IMR-90 (cell line): Measurements from ENCODE around the gene FXYD6. TPM values are rescaled to one million over a fixed set of nuclear protein-coding genes. Genes with fewer than 3 reads are reported as not detected.

ENCODE experiments used
- ATAC-seq: fragments of 200-7000 bp; cut with Tn5 transposase; 2 replicates; pipeline ENCODE4 v1.9.1; 2020; ENCODE audit warnings: low read depth, mild to moderate bottlenecking, moderate library complexity
- BruUV-seq: library from RNA; stranded (reverse); fragments of 400-500 nt; replicated peaks from 2 replicates; lab custom pipeline; 2021; lab: Mats Ljungman, UMichigan
- CTCF ChIA-PET: fragments of 300-600 bp; formaldehyde crosslinking; extraction: SDS; loops from one replicate; lab custom pipeline; 2021; ENCODE audit warnings: antibody characterized with exemption; lab: Yijun Ruan, JAX
- POLR2A ChIA-PET: fragments of 300-600 bp; sonication (Branson Sonifier 250); formaldehyde crosslinking; loops from one replicate; lab custom pipeline; 2022; ENCODE audit warnings: antibody characterized with exemption; ENCODE audit not compliant: unreplicated experiment; lab: Charles Lee
- DNase-seq: peaks from one replicate; pipeline ENCODE4 v3.0.0; 2013
- H2AFZ ChIP-seq: replicated peaks from 2 replicates; pipeline ENCODE3; 2013; ENCODE audit warnings: low read length, mild to moderate bottlenecking; ENCODE audit not compliant: poor library complexity
- H2AK5ac ChIP-seq: 2 replicates; pipeline ENCODE4 v1.6.1; 2013; ENCODE audit warnings: low read depth, low read length, inconsistent platforms
- H2AK9ac ChIP-seq: replicated peaks from 2 replicates; pipeline ENCODE3; 2013; ENCODE audit warnings: mild to moderate bottlenecking, low read depth, low read length, moderate library complexity; ENCODE audit not compliant: poor library complexity
- H2BK120ac ChIP-seq: 2 replicates; pipeline ENCODE4 v1.6.1; 2013; ENCODE audit warnings: low read depth, low read length, inconsistent platforms
- H2BK15ac ChIP-seq: 3 replicates; pipeline ENCODE4 v1.6.1; 2013; ENCODE audit warnings: low read depth, low read length, inconsistent platforms
- H2BK20ac ChIP-seq: 2 replicates; pipeline ENCODE4 v1.6.1; 2013; ENCODE audit warnings: low read depth, mild to moderate bottlenecking, inconsistent platforms, low read length, moderate library complexity
- H2BK5ac ChIP-seq: 2 replicates; pipeline ENCODE4 v1.6.1; 2013; ENCODE audit warnings: mild to moderate bottlenecking, low read depth, low read length, inconsistent platforms; ENCODE audit not compliant: poor library complexity, severe bottlenecking
- H3K14ac ChIP-seq: replicated peaks from 2 replicates; pipeline ENCODE4 v1.6.1; 2013; ENCODE audit warnings: low read depth, low read length, inconsistent platforms
- H3K18ac ChIP-seq: 2 replicates; pipeline ENCODE4 v1.6.1; 2013; ENCODE audit warnings: low read depth, low read length, control low read depth
- H3K23ac ChIP-seq: 2 replicates; pipeline ENCODE4 v1.6.1; 2013; ENCODE audit warnings: low read depth, low read length, inconsistent platforms
- H3K27ac ChIP-seq: 2 replicates; pipeline ENCODE4 v1.5.1; 2013; ENCODE audit warnings: mild to moderate bottlenecking, control low read depth, low read length; ENCODE audit not compliant: insufficient read depth
- H3K27me3 ChIP-seq: 2 replicates; pipeline ENCODE4 v1.6.1; 2013; ENCODE audit warnings: low read length; ENCODE audit not compliant: control insufficient read depth, insufficient read depth
- H3K36me3 ChIP-seq: 2 replicates; pipeline ENCODE4 v1.6.1; 2013; ENCODE audit warnings: low read length, mixed read lengths; ENCODE audit not compliant: control insufficient read depth, insufficient read depth
- H3K4ac ChIP-seq: 2 replicates; pipeline ENCODE4 v1.6.1; 2013; ENCODE audit warnings: low read depth, low read length, inconsistent platforms
- H3K4me1 ChIP-seq: 2 replicates; pipeline ENCODE4 v1.6.1; 2013; ENCODE audit warnings: low read length, mixed read lengths; ENCODE audit not compliant: control insufficient read depth, insufficient read depth
- H3K4me2 ChIP-seq: 2 replicates; pipeline ENCODE4 v1.6.1; 2013; ENCODE audit warnings: low read depth, mild to moderate bottlenecking, control low read depth, low read length, moderate library complexity
- H3K4me3 ChIP-seq: 2 replicates; pipeline ENCODE4 v1.5.1; 2013; ENCODE audit warnings: low read depth, mild to moderate bottlenecking, control low read depth, low read length, moderate library complexity; ENCODE audit not compliant: insufficient read depth
- H3K56ac ChIP-seq: 2 replicates; pipeline ENCODE4 v1.6.1; 2013; ENCODE audit warnings: low read length, inconsistent platforms; ENCODE audit not compliant: insufficient read depth; ENCODE audit errors: extremely low read depth
- H3K79me1 ChIP-seq, 2 experiments: 2 replicates each; pipeline ENCODE4 v1.6.1; 2013; ENCODE audit warnings: low read length in 2 of 2, inconsistent platforms in 1 of 2, low read depth in 1 of 2
- H3K9ac ChIP-seq: 2 replicates; pipeline ENCODE4 v1.6.1; 2013; ENCODE audit warnings: low read depth, low read length, control low read depth
- H3K9me1 ChIP-seq: 2 replicates; pipeline ENCODE4 v1.6.1; 2013; ENCODE audit warnings: low read length, inconsistent platforms; ENCODE audit not compliant: insufficient read depth
- H3K9me3 ChIP-seq: 2 replicates; pipeline ENCODE4 v1.6.1; 2013; ENCODE audit warnings: low read length; ENCODE audit not compliant: control insufficient read depth, insufficient read depth
- H4K20me1 ChIP-seq: 2 replicates; pipeline ENCODE4 v1.6.1; 2013; ENCODE audit warnings: low read length, inconsistent platforms; ENCODE audit not compliant: insufficient read depth
- H4K5ac ChIP-seq: 2 replicates; pipeline ENCODE4 v1.6.1; 2013; ENCODE audit warnings: mild to moderate bottlenecking, low read depth, low read length, control low read depth
- H4K8ac ChIP-seq, 2 experiments: 2 replicates each; pipeline ENCODE4 v1.6.1; 2013; ENCODE audit warnings: low read depth in 2 of 2, low read length in 2 of 2, control low read depth in 1 of 2, inconsistent platforms in 1 of 2
- H4K91ac ChIP-seq: 2 replicates; pipeline ENCODE4 v1.6.1; 2013; ENCODE audit warnings: low read depth, low read length, inconsistent platforms; ENCODE audit not compliant: insufficient read depth
- CEBPB ChIP-seq: IDR thresholded peaks from 2 replicates; pipeline ENCODE4 v1.6.1; 2012; ENCODE audit warnings: low read depth, low read length, improper control_type of control experiment
- CHD1 ChIP-seq: IDR thresholded peaks from 2 replicates; pipeline ENCODE4 v1.6.1; 2012; ENCODE audit warnings: low read depth, low read length, improper control_type of control experiment
- RAD21 ChIP-seq: IDR thresholded peaks from 2 replicates; pipeline ENCODE4 v1.6.1; 2012; ENCODE audit warnings: low read length, improper control_type of control experiment
- RCOR1 ChIP-seq: IDR thresholded peaks from 2 replicates; pipeline ENCODE4 v1.6.1; 2012; ENCODE audit warnings: mild to moderate bottlenecking, low read length, improper control_type of control experiment; ENCODE audit not compliant: insufficient replicate concordance
- RFX5 ChIP-seq: IDR thresholded peaks from 2 replicates; pipeline ENCODE4 v1.8.0; 2012; ENCODE audit warnings: low read depth, mild to moderate bottlenecking, low read length, moderate library complexity
- WGBS, 2 experiments: methylation state at CpG; one replicate each; pipeline versions ENCODE4 v1.1.5 to v1.1.7; 2013; ENCODE audit warnings: missing lambda C conversion rate in 2 of 2; ENCODE audit not compliant: insufficient read length in 1 of 2; ENCODE audit errors: extremely low coverage in 2 of 2; 5-methylcytosine and 5-hydroxymethylcytosine counted together
- dilution Hi-C: fragments of 300-500 bp; cut with HindIII; formaldehyde crosslinking; loops from one replicate; pipeline ENCODE4 v1.14.3; 2018; ENCODE audit warnings: low sequenced_read_pairs; ENCODE audit not compliant: unreplicated experiment
- in situ Hi-C: fragments of 300-500 bp; cut with MboI; formaldehyde crosslinking; loops from 3 replicates; pipeline ENCODE4 v1.14.3; 2019; ENCODE audit warnings: low sequenced_read_pairs, inconsistent platforms, mixed read lengths
- intact Hi-C: fragments of 100-400 bp; cut with micrococcal nuclease; formaldehyde crosslinking; loops from 2 replicates; pipeline ENCODE4 v1.10.0; 2022
- polyA plus RNA-seq, 3 experiments: library from polyadenylated mRNA; depleted of rRNA; stranded (reverse); fragments of >200 nt; gene quantifications; 2 replicates each; pipeline ENCODE4 v1.2.3, GENCODE V29; 2012; ENCODE audit warnings: low replicate concordance in 1 of 3
- total RNA-seq: library from RNA; depleted of rRNA; stranded (reverse); fragments of >200 nt; gene quantifications from 2 replicates; pipeline ENCODE4 v1.2.3, GENCODE V29; 2012

The FXYD6 gene
- total and polyA plus RNA-seq, 2 of the 4 experiments (the other 2 are of a cell fraction), result 0.32 TPM; not detected in 1

GRCh38 chr11:117816846-117817367 is 59.6 kb downstream of the FXYD6 start:
- H3K23ac ChIP-seq, result no peak overlapping the region
- H2BK120ac ChIP-seq, result no peak overlapping the region
- no peak for DNase-seq
- no peak overlapping the region for H3K9ac ChIP-seq
- no peak overlapping the region for H2AK5ac ChIP-seq
- no TSS peak for BruUV-seq
- no peak overlapping the region for H2BK15ac ChIP-seq
- H4K8ac ChIP-seq, result no peak overlapping the region
- no peaks in the 10 kb centered on the region for H3K36me3 ChIP-seq
- no peak for ATAC-seq
- no peak overlapping the region for H4K91ac ChIP-seq
- POLR2A ChIA-PET, result no interaction called here
- H3K4me1 ChIP-seq, result peaks cover 2% of the 10 kb centered on the region; the same call in 1 of the 2 replicates
- H2AK9ac ChIP-seq, result no peak overlapping the region
- H3K9me3 ChIP-seq, result no peaks in the 10 kb centered on the region
- dilution Hi-C loops, result no loop called here
- H3K18ac ChIP-seq, result no peak overlapping the region
- H2BK20ac ChIP-seq, result no peak overlapping the region
- H3K4me2 ChIP-seq, result no peak overlapping the region
- peak overlapping the region; percentile 8 for H2AFZ ChIP-seq
- TF ChIP-seq CHD1, result no peak
- TF ChIP-seq RAD21, result no peak
- TF ChIP-seq RFX5, result no peak
- no peak for TF ChIP-seq RCOR1
- no peak for TF ChIP-seq CEBPB
- in situ Hi-C loops, result no loop called here
- H3K4me3 ChIP-seq, result no peak overlapping the region
- no peak overlapping the region for H3K14ac ChIP-seq
- no peaks in the 10 kb centered on the region for H3K27me3 ChIP-seq
- H3K27ac ChIP-seq, result no peak overlapping the region
- H4K5ac ChIP-seq, result no peak overlapping the region
- CTCF ChIA-PET, result interaction anchor here (0.6 to 2.6 kb wide), 15 partner anchors 9 to 490 kb away, joined by 3 to 17 read pairs (median 4); partner anchors contain the start of gene CEP164
- no peak overlapping the region for H3K56ac ChIP-seq
- no peaks in the 10 kb centered on the region for H3K79me1 ChIP-seq
- H3K9me1 ChIP-seq, result no peaks in the 10 kb centered on the region
- H2BK5ac ChIP-seq, result no peak overlapping the region
- H3K4ac ChIP-seq, result no peak overlapping the region
- WGBS, 2 experiments, result 72% methylated on average over 2 of the region's 5 CpGs; no CpG with 5 or more reads in 1 of the 2 experiments
- intact Hi-C loops, result loop anchor here (1.0 kb wide), 3 partner anchors 10 to 391 kb away; no protein-coding TSS in a partner anchor
- no peaks in the 10 kb centered on the region for H4K20me1 ChIP-seq
